Brain pericyte (primary cell): ENCODE measurements around the gene ZNF831.

Source experiments
- DNase-seq: peaks from one replicate; pipeline ENCODE4 v3.0.0-alpha.2; 2012; ENCODE audit warnings: low read depth, low spot score

ZNF831 gene

DNA sequence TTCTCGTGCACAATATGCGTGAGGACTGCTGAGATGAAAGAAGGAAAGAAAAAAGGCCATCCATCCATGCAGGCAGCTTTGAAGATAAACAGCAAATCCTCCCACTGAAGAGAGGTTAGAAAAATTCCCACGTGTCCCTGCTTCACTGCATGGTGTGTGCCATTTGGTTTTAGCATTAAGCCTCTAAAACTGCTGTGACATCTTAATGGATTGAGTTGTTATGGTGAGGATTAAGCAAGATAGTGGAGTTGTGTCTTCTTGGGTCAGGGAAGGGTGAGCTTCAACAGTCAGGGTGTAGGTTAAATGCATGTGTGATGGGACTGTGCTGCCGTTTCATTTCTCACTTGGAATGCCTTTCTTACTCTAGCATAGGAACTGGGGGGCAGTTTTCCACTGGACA lies 50.5 kb downstream of the ZNF831 start:
- no peak for DNase-seq

DNA sequence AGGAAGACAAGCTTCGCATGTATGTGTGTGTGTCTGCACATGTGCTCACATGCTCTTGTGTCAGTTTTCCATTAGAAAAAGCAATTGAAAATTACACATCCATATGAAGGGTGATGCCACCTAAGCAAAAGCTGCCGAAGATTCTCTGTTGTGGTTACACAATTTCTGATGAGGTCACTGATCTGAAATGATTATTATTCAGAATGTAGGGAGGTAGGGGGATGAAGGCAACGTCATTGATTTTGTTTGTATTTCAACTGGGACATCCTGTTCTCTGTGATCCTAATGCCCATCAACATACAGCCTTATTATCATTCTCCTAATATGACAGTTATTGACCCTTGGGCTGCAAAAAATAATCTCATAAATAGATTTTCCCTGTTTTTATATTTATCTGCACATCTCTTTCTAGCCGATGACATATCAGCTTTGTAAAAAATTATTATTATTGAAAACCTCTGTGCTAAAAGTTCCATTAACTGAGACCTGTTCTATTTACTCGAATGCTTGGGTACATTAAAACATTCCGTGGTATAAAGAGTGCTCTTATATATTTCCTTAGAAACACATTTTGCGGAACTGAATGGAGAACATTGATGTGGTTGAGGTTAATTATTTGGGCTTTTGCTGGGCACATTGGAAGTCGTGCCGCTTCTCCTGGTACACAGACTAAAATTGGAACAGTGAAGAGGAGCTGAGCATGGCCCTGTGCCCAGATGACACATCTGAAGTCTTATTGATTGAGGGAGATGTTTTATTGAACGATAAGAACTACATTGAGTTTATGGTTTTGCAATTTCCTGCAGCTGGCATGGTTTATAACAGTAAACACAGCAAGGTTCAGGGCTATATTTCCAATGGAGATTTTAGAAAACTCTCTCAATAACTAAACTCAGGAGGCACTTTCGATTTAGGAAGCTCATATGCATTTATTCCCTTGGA lies 51.3 kb downstream of the ZNF831 start:
- DNase-seq, result no peak

DNA sequence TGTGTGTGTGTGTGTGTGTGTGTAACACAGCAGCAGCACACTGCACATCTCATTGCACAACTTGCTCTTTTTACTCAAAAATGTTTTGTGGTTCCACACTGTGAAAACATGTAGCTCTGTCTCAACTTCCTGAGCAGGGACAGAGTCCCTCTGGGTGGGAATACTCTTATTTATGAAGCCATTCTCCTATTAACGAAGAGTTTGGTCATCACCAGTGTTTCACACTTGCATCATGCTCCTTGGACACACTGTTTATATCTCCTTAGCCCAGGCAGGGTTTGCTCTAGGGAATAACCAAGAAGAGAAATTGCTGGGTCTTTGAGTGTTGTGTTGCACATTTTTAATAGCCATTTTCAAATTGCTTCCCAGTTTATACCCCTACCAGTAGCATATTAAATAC lies 53.6 kb downstream of the ZNF831 start:
- no peak for DNase-seq

DNA sequence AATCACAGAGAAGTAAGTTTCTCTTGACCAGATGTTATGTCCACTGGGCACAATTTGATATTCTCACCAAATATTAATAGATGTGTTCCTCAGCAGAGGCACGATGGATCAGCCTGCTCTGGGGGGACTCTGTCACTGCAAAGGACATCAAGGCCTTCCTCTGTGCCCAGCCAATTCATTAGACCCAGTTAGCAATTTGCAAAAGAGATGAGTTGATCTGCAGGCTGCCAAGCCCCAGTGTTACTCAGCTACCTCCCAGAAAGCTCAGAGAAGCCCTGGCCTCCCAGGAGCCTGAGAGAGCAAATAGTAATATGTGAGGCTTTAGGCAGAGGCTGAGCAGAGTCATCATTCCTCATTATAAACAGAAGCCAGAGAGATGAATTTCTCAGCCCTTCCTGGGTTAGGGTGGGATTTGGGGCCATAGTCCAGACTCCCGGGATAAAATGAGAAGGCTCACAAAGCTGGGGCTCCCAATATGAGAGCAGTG lies 54.2 kb downstream of the ZNF831 start:
- no peak for DNase-seq

DNA sequence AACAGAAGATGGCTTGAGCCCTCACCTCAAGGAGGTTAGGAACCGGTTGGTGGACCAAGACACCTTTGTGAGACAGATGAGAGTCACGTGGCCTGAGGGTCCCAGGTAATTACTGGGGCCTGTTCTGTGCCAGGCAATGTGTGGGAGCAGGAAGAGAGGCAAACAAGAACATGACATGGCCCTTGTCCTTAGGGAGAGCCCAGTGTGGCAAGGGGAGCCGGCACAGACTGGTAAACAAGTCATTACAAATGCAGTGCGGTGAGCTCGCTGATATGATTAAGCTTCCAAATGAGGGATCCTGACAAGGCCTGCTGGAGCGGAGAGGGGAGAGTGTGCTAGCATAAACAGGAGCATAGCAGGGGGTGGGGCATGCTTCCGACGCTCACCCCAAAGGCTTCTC lies 55.6 kb downstream of the ZNF831 start:
- DNase-seq, result no peak

DNA sequence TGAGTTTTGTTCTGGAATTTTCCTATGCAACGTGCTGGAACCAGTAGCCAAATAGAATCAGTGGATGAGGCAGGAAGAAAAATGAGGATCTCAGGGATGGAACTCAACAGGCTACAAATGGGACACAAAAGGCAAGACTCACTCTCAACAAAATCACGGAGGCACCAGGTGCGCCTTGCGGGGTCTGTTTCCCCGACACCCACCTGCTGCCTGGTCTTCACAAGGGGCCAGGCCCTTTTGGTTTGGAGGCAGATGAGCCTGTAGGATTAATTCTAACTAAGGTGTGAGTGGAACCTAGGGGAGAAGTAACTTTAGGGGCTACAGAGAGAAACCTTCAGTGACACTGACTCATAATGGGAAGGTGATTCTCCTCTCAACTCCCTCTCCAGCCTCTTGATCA lies 56.5 kb downstream of the ZNF831 start:
- DNase-seq, result no peak

DNA sequence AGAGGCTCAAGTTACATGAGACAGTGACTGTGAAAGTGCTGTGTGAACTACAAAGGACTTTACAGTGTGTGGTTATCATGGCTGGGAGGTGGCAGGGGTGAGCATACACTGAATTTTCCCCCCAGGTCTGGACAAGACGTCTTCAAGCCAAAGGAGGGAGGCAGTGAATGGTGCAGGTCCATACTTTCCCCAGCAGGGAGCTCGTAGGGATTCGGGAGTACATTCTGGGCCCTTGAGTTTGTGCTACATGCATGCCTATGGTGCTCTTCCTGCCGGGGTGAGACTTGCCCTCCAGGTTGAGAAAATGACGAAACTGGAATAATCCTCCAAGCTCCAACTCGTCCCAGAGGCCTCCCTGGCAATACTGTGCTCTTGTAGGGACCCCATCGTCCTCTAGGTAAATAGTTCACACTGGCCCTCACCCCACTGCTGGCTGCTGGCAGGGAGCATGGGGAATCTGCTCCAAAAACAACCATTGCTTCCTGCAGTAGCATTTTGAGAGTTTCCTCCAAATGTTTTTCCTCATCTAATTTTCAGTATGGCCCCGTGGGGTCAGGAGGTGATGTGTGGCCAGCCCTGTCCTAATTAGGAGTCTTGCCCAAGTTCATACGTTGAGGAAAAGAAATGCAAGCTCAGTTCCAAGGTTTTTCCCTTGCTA lies 57.6 kb downstream of the ZNF831 start:
- no peak for DNase-seq

DNA sequence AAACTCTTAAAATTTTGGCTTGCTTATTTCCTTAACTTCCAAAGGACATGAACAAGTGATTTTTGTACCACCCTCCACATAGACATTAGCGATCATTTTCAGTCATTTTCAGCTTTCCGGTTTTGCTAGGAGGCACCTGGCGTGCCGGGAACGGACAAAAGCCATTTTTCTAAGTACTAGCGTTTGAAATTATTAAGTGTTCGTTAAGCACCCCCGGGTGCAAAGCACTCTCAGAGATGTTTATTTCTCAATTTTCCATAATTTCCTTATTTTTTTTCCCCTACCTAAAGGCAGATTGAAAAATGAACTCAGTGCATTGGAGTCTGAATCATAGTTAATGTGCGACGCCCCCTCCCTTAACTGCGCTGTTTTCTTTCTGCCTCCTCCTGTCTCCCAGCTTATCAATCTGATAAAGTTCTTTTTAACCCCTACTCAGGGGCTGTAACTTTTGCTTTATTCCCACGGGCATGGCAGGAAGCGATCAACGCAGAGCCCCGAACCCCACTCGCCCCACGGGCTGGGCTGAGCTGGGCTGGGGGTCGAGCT lies 58.2 kb downstream of the ZNF831 start:
- no peak for DNase-seq

DNA sequence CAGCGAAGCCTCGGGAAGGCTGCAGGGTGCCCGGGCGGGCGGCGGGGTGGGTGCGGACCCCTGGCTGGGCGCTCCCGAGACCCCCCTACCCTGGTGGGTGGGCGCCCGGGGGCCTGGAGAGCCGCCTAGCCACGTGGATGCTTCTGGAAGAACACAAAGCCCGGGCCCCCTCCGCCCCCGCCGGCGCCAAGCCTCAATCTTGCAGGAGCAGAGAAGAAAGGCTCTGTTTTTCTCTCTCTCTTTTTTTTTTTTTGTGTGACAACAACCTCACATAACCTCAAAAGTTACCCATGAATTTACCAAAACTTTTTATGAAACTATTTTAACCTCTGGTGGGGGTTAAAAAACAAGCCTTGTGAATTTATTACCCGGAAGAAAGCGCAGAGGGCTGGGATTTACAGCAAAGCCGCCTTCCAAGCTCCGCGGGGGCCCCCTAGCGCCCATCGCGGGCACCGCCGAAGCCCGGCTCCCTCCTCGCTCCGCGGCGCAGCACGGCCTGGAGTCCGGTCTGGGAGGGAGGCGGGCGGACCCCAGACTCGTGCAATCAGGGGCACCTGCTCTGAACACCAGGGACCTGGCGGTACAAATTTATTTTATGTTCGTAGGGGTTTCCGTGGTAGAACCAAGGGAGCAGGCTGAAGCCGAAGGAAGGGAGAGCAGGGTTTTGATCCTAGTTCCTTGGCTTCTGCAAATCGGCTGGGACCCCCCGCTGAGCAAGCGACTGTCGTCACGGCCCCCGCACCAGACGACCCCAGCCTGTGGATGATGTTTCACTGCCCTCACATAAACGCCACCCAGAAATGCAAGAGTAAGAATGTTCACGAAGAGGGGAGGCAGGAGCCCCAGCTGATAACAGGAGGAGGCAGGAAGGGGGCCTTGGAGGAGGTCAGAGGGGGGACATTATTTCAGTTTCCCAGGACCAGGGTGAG lies 58.9 kb downstream of the ZNF831 start:
- peak; percentile 25 for DNase-seq

DNA sequence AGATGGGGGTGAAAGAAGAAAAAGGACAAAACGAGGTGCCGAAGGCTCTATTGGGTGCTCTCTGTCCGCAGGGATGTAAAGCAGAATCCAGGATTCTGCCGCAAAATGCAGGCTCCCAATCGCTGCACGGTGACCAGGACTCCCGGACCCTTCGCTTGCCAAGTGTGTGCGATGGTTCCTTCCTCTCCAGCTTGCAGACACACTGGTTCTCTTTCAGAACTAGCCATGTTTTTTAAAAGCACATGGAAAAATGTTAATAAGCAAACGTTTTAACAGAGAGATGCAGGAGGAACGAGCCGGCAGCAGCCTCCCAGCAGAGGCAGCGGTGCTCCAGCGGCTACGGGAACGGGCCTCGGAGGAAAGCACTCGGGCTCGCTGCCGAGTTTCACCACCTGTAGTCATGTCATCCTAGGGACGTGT lies 59.6 kb downstream of the ZNF831 start:
- DNase-seq, result no peak

DNA sequence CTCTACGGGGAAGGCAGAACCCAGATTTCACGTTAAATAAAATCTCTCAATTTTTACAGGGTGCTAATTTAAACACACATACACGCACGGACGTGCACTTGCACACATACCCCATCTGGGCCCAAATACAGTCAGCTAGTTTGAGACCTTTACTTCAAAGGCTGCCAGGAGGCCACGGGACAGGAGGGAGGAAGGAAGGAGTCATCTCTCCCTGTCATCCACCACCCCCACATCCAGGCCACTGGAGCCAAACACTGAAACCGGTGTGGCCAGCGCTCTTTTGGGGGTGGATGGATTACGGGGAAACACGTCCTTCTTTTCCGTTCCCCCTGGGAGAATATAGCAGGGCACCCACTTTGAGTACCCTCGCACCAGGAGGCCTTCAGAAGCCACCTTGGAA lies 60.1 kb downstream of the ZNF831 start:
- DNase-seq, result no peak

DNA sequence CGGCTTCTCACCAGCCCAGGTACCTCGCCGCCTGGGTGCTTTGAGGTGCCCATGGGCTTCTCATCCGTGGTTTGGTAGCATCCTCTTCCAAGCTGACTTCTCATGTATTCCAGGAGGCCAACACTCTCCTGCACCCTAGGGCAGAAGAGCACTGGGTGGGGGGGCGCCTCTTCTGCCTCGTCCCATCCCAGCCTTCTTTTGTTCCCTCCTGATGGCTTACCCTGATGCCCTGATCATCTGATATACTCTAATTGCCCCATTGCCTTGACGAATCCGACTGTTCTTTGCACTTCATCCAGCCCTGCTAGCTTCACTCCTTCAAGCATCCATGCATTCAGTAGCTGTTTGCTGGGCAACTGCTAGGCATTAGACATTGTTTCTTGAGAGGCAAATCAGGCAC lies 60.6 kb downstream of the ZNF831 start:
- DNase-seq, result no peak

DNA sequence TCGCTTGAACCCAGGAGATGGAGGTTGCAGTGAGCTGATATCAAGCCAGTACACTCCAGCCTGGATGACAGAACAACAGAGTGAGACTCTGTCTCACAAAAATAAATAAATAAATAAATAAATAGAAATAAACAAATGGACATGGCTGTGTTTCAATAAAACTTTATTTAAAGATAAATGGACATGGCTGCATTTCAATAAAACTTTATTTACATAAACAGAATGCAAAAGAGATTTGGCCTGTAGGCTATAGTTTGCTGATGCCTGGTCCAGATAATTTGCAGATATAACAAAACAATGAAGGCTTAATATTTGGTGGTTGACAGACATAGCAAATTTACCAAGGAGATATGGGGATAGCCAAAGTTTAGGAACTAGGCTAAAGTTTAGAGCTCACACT lies 66.8 kb downstream of the ZNF831 start:
- DNase-seq, result no peak

DNA sequence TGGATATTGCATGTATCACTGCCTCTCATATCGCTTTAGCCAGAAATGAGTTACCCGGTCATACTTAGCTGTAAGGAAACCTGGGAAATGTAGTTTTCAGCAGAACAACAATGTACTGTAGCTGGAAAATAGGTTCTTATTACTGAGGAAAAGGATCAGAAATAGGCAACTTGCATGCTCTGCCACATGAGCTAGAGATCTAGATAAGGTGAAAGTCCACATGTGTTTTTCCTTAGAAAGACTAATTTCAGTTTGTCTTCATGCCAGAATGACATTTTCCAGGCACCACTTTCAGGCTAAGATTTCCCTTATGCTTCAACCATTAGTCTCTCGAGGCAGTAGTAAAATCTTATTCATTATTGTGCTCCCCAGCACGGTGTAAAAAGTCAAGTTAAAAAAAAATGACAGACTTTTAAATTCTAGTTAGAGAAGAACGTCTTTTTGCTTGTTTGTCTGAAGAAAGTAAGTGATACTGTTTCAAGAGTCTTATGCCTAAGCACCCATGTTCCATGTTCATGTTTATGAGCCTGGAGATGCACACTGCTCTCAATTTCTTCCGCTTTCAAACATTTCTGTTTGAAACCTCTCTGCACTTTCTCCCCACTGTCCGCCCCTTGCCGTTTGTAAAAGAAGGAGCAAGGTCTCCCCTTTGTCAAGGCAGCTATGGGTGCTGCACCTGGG lies 67.6 kb downstream of the ZNF831 start:
- DNase-seq, result no peak

DNA sequence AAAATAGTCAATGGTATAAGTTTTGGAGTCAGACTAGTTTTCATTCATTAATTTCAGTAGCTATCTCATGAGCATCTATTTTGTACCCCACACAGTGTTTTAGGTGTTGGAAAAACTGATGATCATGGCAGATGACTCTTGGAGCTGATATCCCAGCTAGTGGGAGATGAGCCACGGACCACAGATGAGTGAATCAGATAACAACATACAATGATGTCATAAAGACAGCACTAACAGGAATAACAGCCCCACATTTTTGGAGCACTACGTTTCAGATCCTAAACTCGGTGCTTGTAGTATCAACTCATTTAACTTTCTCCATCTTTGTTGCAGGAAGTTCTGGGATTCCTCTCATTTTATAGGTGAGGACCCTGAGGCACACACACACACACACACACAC lies 69.0 kb downstream of the ZNF831 start:
- DNase-seq, result no peak

DNA sequence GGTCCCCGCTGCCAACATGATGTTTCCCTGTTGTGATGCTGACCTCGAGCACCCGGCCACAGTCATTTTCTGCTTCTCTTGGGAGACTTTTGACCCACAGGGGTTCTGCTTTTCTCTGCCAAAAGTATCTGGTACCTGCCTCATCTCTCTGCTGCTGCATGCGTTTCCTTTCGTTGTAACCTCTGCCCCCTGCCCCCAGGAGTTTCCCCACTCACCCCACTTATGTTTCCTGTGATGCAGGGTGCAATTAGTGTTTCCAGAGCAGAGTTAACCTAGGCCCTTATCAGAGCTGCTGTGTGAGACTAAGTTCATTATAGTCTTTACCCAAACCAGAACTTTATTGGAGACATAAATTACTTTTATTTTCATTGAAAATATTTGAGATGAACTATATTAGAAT lies 71.6 kb downstream of the ZNF831 start:
- no peak for DNase-seq

DNA sequence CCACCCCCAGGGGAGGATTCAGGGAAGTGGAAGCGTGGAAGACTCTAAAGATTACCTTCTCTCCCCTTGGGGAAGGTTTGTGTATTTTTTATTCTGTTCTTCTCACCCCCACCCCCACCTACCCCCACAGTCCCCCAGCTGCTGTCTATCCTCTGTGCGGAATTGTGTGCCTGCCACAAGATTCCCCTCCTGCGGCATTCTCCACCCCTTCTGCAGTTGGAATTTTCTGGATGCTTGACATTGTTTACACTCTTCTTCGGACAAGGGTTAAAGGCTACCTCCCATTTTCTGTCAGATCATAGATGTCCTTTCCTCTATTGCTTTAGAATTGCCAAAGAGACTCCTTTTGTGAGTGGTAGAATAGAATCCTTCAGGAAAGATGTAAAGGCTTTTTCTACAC lies 76.4 kb downstream of the ZNF831 start:
- no peak for DNase-seq

DNA sequence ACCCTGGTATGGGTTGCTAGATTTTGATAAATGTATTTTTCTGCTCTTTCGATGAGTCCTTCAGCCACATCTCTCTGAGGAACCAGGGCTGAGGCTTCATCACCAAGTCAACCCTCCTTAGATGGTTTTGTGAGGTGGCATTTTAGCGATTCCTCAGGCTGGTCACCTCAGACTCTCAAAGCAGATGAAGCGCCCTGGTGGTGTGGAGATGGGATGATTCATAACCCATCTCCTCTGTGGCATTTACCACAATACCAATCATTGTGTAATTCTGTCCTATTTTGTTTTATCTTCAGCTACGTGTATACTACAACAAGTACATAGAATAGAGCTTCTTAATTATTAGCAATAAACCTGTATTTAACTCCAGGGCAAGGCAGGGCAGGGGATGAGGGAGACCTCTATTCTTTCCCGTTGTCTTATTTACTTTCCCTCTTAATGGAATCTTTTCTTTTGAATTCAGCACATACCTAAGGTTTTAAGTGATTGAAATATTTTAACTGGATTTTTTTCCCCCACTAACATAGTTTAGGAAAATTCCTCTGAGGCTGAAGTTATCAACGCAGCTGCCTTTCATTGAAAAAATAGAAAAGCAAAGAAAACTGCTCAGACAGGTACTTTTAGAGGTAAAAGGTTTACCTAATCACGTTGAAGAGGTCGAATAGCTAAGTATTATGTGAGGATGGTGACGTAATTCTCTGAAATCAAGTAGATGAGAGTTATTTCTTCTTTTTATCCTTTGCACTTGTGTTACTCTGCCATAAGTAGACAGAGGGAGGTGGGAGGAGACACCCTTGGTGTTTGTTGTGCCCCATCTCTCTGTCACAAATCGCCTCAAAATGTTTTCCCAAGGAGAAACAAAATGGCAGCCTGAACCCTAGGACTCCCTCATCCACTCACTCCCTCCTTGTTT lies 79.3 kb downstream of the ZNF831 start:
- DNase-seq, result no peak

DNA sequence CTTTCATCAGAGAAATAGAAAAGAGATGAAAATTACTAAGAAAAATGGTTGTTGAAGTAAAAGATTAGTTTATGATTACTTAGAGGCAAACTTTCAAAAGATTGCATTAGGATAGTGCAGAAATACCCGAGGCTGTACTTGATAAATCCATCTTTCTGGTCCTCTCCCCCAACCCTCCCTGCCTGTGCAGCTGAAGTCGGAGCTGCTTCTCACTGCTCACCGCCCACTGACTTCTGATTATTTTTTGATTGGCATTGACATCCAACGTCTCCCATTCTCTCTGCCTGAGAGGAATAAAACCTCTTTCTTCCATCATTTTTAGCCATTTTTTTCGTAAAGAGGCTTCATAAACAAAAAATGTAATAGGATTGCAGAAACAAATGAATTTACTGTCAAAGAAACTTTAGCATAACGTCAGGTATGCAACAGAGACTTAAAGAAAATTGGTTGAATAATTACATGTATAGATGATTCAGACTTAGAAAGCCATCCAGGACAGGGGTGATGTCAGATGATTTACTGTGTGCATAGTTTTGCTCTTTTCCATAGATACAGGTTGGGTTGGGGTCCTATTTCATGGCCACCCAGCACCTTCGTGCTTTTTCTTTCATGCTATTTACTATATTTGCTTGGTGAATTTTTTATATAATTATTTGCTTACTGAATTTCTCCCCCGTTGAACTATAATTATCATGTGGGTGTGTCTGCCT lies 83.2 kb downstream of the ZNF831 start:
- no peak for DNase-seq
